ENCODE measurements around the gene SEMA4C.
"Not testable (repeated sequence)": the region's sequence is repeated elsewhere in the genome, so short reads cannot be mapped to it uniquely, and the experiment has no call there.

The SEMA4C gene

DNA sequence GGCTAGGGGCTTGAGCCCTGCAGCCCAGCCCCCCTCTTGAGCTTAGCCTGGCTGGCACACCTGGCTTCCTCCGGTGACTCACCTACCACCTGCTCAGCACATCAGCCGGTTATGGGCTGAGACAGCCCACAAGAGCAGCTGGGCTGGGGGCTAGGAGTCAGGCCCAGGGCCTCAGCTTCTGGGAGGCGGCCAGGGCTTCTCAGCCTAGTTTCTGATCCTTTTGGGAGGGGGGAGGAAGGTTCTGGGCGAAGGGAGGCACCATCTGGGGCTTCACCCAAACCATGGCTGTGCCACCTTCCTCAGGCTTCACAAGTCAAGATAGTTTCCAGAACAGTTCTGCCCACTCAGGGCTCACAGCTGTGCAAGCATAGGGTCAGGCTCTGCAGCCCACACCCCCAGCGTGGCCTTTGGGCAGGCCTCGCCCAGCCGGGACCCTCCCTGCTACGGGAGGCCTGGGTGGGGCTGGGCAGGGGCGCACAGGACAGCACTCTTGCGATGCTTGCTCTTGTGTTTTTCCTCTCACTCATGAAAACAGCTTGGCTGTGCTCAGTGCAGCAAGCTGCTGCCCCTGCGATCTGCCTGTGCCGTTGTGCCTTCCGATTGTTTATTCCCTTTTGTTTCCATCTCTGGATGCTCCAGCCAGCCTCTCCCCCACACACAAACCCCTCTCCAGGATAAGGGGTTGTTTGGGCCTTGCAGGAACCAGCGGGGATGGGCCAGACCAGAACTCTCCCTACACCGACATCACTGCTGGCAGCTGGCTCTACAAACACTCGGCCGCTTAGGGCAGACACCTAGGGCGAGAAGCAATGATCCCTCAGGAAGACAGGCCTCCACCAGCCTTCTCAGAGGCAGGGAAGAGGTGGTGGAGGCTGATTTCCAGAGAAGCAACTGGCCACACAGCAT is 26.1 kb upstream of the SEMA4C start:
- no peak for DNase-seq

DNA sequence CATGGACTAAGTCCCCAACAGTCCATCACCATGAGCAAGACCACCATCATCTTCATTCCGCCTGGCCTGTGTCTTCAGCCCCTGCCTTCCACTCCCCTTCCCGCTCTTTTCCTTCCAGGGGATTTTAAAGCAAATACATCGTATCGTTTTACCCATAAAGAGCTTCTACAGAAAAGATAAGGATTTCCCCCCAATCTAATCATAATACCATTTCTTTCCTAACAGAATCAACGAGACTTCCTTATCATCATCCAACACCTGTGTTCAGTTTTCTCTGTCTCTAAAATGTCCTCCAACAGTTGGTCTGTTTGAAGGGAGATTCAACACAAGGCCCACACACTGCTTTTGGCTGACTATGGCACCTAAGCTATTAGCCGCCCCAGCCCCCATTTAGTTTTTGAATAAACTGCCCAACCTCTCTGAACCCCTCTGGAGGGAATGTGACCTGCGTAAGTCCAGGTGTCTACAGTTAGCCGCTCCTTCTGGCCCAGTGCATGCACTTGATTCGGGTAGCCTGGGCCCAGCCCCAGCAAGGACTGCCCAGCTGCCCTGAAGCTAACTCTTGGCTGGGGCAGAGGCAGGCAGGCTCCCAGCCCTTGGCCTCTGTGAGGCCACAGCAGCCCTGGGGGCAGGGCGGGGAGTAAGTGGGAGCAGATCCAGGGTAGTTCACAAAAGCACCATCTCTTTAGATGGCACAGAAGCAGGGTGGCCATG is 25.3 kb upstream of the SEMA4C start:
- no peak for DNase-seq

DNA sequence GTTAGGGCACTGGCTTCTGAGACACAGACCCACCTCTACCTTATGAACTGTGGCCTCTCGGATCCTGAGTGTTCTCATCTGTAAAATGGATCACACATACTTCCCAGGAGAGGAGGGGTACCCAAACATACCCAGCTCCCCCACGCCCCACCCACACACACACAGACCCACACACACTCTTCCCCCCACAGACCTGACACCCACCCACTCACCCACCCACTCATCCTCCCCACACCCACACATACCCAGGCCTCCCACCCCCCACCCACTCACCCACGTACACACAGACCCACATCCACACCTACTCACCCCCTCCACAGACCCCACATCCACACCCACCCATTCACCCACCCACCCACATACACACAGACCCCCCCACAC is 24.3 kb upstream of the SEMA4C start:
- DNase-seq: no peak

DNA sequence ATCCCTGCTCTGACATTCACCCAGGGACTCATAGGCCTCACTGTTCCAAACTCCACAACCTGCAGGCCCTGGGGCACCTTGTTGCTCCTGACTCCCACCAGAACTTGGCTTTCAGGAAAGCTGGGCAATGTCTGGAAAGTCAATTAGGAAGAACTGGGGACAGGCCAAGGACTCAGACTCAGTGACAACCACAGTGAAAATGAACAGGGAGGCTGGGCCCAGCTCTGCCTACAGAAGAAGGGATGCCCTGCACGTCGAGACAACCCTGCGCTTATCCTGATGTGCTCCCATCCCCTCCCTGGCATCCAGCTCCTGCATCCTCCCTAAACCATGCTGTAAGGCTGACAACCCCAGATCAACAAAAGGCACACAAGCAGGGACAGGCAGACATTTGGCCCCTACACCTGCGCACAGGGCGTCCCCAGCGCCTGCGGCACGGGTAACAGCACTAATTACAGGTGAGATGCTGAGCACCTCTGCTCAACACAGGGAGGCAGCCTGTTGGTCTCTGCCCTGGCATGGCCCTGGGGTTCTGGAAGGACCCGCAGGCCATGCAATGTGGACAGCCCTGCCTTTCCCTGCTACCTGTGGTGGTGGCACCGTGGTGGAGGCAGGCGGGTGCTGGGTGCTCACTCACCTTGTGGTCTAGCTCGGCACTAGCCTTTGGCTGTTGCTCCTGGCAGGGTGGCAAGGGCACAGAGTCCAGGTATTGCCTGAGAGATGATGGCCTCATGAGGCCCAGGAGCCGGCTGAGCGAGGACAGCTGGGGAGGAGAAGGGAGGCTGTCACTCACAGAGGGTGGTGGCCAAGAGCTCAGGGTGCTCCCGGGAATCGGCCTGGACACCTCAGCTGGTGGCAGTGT is 23.6 kb upstream of the SEMA4C start:
- DNase-seq: no peak

DNA sequence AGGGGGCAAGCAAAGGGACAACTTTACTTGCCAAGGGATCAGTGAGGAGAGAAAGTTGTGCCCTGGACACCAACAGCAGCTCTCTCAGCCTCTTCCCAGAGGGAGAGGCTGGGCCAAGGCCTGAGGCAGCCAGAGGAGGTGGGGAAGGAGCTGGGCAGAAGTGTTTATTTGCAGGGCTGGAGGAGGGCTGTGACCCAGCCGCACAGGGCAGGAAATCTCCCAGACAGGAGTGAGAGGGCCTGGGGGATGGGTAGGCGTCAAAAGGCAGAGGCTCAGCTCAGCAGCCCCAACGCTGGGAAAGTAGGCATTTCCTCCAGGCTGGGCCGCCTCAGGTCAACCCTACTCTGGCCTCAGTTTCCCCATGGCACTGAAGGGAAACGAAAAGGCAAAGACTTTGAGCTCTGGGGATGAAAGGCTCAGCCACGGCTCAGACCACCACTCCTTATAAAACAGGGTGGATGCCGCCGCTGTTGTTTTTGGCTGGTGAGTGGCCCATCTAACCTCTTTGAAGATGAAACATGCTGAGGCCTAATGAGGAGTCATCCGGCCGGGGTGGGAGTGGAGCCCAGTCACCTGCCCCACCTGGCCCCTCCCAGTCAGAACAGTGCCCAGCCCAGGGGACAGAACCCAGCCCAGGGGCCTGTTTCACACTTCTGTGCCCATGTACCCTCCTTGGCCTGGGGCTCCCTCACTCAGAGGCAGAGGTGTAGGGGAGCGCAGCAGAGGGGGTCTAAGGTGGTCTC is 21.9 kb upstream of the SEMA4C start:
- DNase-seq: no peak

DNA sequence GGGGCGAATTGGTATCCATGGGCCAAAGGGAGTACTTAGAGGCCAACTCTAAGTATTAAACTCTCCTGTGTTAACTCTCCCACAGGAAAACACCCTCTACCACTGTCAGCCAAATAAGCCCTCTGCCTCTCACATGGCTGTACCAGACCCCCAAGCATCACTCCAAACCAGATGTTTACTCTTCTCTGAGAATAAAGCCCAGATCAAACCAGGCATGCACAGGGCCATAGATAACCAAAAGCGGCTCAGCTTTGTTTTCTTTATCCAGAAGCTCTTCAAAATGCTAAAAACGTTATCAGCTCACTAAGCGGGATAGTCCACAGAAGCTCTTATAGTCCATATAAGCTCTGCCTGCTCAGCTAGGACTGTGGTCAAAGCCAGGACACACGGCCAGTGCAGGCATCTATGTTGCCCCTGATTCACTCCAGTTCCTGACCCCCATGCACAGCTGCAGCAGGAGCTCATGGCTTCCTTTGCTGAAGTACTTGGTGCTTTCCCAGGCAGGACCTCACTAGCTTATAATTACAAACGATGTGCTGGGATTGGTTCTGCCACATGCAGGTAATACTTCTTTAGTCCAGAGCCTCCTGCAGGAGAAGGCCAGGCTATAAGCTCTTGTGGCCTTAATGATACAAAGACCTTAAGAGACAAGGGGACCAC is 21.0 kb upstream of the SEMA4C start:
- DNase-seq: no peak

DNA sequence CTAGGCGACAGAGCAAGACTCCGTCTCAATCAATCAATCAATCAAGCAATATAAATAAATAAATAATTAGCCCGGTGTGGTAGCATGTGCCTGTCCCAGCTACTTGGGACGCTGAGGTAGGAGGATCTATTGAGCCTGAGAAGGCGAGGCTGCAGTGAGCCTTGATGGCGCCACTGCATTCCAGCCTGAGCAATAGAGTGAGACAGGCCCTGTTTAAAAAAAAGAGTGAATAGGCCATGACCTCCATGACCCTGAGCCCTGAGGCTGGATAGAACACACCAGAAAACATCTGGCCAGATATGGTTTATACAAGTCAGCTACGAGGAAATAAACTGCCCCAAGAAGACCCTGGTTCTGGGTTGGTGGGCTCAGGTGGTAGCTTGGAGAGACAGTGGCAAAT is 20.4 kb upstream of the SEMA4C start:
- DNase-seq: no peak

DNA sequence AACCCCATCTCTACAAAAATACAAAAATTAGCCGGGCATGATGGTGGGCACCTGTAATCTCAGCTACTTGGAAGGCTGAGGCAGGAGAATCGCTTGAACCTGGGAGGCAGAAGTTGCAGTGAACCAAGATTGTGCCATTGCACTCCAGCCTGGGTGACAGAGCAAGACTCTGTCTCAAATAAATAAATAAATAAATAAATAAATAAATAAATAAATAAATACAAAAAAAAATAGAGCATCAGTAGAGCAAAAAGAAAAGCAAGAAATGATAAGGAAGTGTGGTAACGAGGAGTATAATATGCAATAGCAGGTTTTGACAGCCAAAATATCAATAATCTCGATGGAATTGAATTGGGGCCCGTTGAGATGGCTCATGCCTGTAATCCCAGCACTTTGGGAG is 19.6 kb upstream of the SEMA4C start:
- DNase-seq: not testable (repeated sequence)

DNA sequence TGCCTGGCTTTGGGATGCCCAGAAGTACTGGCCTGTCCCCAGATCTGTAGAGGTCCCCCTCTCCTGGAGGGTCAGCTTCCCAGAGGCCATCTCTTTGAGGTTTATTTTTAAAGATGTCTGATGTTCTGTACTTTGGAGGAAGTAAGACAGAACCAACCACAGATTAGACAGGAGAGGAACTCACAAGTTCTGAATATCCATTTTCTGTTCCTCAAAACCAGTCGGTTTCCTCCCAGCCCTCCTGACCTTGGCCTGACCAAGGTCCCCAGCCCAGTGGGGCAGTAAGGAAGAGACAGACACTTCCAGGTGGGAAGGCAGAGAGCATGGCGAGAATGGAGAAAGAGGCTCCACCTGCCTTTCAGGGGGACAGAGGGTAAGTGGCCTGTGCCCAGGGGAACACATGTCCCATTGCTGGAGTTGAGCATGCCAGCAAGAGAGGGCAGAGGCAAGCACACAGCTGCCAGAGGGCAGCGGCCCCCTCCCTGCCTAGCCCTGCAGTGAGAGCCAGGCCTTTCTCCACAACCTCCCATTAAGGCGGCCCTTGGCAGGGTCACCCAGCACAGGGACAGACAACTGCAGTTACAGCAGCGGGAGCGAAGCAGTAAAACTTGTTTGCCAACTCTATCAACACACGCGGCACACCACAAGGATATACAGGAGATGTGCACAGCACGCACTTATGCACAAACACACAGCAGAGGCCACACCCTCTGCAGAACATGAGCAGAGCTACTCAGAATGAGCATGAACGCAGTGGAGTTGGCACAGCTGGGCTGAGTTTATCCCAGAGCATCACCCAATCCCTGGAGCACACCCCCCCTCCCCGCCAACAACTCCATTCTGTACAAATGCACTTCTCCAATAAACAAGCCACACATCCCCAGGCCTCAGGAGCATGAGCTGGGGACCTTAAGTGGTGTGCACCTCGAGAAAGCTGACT is 18.5 kb upstream of the SEMA4C start:
- no peak for DNase-seq

DNA sequence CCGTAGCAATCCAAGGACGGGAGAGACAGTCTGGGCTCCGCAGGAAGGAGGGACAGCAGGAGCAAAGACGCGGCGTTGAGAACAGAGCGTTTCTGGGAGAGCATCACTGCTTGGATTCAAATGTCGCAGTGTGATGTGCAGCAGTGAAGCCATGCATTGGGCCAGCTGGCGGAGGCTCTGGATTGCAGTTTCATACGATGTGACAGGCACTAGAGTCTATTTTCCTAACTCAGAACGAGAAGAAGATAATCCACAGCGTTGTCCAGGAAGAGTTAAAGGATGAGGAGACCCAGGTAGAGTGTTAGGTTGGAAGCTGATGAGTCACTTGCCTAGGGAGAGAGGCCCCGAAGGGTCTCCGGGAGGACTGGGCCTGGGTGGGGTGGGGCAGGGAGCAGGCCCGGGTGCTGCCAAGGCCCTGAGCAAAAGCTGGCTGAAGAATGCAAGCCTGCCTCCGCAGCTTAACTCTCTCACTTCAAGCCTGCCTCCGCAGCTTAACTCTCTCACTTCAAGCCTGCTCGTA is 17.7 kb upstream of the SEMA4C start:
- peak; percentile 80 for DNase-seq

DNA sequence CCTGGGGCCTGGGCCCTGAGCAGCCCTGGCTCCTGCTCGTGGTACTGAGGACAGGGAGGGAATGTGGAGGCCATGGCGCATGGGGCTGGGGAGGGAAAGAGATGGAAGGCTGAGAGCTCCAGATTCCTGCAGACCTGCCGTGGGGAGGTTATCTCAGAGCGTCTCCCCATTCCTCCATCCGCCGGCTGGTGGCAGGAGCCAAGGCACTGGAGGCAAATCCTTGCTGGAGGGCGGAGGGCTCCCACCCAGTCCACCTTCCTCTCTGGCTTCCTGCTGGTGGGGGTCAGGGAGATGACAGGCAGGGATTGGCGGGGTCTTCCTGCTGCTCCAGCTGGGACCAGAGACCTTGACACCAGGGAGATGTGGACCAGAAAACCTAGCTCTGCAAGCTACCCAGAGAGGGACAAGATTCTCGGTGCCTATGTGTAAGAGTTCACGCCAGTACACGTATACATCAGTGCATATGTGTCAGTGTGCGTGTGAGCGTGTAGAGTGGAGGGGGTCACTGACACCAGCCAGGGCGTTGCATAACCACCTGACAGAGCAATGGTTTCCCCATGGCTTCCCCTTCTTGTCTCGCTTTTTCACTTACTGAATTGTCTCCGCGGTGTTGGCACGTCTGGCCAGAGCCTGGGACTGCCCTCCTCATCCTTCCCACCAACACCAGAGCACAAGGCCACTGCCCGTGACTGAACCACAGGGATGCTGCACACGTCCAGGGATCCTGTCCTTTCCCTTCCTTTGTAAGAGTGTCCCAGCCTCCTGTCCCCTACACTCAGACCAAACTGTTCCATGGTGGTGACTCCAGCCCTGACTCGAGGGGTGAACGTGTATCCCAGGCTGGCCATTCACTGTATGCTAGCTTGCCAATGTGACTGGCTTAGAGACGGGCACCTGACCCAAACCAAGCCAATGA is 15.8 kb upstream of the SEMA4C start:
- no peak for DNase-seq

DNA sequence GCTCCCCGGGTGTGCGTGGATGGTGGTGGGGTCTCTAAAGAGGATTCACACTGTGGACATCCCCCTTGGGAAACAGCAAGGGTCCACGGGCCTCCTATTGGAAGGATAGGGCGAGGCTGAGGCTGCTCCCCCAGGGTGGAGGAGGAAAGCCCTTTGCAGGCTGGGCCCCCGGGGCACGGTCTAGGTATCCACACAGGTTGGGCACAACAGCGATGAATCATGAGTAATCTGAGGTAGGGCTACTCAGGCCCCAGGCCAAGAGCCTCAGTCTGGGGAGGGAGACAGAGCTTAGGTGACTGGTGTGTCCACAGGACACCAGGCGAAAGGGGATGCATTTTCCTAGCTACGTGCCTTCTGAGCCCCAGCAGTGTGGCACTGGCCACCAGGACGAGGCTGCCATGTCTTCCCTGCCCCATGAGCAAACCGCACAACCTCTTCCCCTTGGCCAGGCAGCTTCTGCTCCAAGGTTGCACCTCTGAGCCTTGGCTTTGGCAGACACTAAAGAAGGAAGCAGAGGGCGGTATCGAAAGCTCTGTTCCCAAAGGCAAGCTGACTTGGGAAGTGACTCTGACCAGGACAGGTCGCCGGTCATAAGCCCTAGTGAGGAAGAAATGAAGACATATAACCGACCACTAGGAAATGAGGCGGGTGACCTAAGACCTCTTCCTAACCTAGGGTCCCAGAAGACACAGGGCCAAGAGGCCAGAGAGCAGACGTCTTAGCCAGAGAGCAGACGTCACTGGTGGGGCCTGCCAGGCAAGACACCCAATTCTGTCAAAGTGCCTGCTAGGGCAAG is 14.6 kb upstream of the SEMA4C start:
- no peak for DNase-seq

DNA sequence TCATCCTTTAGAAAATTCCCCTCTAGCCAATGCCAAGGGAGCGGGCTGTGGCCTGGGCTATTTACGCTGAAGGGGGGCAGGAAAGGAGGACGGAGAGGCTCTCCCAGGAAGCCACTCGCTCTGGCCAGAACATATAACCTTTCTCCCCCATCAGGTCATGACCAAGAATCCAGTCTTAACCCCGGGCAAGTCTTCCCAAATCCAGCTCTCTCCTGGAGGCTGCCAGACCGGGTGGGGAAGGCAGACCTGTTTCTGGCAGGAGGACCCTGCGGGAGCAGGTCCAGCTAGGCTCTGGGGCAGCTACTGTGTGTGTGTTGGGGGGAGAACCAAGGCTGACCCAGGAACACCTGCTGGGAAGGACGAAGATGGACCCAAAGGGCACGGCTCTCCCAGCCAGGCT is 13.4 kb upstream of the SEMA4C start:
- DNase-seq: no peak

DNA sequence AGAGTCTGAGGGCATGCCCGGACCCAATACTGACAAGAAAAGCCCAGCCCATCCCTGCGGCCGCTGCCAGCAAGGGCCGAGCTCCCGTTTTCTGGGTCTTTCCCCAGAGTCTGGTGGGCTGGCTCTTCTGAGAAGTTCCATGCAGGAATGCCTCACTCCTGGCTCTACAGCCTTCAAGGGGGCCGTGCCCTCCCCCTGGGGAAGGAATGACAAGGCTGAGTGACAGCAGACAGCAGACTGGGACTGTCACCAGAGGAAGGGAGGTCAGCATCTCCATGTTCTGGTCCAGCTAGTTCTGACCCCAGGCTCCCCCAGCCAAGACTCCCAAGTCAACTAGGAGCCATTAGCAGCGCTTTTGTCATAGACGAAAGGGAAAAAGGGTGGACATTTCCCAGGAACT is 13.0 kb upstream of the SEMA4C start:
- no peak for DNase-seq

DNA sequence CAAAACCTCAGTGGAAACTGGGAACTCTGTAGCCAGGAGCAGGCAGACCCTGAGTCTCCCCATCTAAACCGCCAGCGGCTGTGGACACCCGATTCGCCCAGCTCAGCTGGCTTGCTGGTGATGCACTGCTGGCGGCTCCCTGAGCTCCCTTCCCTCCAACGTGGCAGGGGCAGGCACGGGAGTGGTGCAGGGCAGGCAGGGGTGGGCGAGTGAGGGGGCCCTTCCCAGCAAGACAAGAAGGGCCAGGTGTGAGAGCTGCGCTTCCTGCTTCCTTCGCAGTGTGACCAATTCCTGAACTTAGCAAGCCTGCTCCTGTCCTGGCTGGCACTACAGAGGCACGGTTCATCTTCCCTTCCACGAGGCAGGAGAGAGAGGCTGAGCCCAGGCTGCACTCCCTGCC is 12.3 kb upstream of the SEMA4C start:
- no peak for DNase-seq

DNA sequence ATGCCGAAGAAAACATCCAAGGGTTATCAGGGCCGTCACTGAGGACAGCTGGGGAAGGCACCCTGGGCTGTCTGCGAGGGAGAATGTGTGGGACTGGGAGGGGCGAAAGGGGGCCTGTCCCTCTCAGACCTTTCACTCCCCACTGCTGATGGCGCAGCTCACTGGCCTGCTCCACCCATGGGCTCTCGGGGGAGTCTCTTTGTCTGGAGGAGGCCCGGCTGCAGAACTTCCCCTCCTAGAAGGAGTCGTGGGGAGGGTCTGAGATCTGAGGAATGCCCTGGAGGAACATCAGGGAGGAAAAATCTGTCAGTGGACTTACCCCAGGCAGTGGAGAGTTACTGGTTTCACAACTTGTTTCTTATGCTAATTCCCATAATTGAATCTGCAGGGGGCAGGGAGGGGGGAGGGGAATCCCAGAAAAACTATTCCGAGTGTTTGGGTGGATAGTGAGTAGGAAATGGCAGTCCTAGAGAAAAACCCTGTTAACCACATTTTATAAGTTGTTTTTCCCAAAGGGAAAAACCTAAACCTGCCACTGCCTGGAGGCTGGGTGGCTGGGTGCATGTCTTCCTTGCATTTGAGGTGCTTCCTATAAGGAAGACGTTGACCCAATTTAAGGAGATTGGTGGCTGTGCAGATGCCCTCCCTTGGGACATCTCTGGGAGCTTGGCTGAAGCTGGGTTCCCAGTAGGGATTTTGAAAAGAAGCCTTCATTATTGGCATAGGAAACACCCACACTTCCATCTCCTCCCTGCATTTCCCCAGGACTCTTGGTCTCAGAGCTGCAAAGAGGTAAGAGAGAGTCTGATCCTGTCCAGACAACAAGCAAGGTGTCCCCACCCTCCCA is 11.7 kb upstream of the SEMA4C start:
- DNase-seq: no peak

DNA sequence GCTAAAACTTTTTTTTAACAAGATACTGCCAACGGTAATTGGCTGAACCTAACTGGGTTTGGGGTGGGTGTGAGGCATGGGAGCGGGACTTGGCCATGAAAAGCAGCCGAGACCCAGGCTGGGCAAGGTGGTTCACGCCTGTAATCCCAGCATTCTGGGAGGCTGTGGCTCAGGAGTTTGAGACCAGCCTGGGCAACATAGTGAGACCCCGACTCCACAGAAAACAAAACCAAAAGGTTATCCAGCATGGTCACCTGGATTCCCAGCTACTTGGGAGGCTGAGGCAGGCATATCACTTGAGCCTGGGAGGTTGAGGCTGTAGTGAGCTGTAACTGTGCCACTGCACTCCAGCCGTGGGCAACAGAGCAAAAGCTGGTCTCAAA is 11.0 kb upstream of the SEMA4C start:
- DNase-seq: no peak

DNA sequence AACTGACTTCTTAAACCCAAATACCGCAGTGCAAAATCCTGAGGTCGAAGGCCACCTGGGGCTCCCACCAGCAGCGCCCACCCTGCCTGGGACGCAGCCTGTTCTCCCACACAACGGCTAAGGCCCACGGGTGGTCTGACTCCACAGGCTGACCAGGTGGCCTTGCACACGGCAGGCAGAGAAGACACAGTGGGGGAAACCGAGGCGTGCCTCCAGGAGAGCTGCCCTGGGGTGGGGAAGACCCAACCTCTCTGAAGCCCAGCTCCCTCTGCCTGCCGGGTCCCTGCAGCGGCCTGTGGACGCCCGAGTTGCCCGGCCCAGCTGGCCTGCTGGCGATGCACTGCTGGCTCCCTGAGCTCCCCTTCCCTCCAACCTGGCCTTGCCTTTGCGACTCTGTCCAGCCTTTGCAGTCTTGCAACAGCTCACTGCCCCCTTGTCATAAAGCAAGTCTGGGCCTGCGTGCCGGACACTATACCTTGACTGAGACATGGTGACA is 9.7 kb upstream of the SEMA4C start:
- no peak for DNase-seq
